ENCODE results near the gene RAPGEF1. TPM values are rescaled to one million over a fixed set of nuclear protein-coding genes. Genes with fewer than 3 reads are reported as not detected.

Gene RAPGEF1
- total and polyA plus RNA-seq, 12 donors = 39.6 to 135 (median 111) TPM

DNA sequence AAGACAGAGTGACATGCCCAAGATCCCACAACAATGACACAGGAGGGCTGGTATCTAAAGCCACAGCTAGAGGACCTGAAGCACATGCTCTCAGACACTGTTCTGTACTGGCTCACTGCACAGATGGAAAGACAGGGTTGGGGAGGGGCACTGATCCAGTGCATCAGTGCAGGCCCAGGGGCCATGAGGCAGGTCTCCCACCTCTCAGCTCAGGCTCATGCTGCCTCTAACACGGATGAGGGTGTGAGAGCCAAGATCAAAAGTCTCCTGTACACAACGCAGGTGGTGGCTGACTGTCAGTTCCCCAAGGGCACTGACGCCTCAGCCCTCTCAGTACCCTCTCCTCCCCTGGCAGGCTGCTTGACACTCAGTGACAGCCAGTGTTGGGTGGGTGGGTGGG is 10.9 kb downstream of the RAPGEF1 start:
- peak overlapping the region in 8 of 10 donors; percentile 8 to 95 (median 22) for H3K27ac ChIP-seq
- H3K4me1 ChIP-seq = peaks cover 15 to 98% (median 90%) of the 10 kb centered on the region in 9 donors

GRCh38 chr9:131728546-131728910 is 11.3 kb downstream of the RAPGEF1 start:
- Histone ChIP-seq H3K4me1 (peaks cover 15 to 98% (median 90%) of the 10 kb centered on the region in 9 donors), H3K9me3 (no peaks in the 10 kb centered on the region), H3K27ac (peak overlapping the region in 6 of 10 donors; percentile 12 to 95 (median 38)), H3K4me3 (no peak overlapping the region), H3K36me3 (peaks cover 0 to 6% (median 0%) of the 10 kb centered on the region in 9 donors), H3K27me3 (no peaks in the 10 kb centered on the region)
- intact Hi-C loops (cut with DNase I) = no loop called here
- DNase-seq (no peak), ATAC-seq (no peak)
- WGBS, 2 donors = 67 to 70% methylated on average over 4 of the region's 4 CpGs
- TF ChIP-seq, protein P1, sequence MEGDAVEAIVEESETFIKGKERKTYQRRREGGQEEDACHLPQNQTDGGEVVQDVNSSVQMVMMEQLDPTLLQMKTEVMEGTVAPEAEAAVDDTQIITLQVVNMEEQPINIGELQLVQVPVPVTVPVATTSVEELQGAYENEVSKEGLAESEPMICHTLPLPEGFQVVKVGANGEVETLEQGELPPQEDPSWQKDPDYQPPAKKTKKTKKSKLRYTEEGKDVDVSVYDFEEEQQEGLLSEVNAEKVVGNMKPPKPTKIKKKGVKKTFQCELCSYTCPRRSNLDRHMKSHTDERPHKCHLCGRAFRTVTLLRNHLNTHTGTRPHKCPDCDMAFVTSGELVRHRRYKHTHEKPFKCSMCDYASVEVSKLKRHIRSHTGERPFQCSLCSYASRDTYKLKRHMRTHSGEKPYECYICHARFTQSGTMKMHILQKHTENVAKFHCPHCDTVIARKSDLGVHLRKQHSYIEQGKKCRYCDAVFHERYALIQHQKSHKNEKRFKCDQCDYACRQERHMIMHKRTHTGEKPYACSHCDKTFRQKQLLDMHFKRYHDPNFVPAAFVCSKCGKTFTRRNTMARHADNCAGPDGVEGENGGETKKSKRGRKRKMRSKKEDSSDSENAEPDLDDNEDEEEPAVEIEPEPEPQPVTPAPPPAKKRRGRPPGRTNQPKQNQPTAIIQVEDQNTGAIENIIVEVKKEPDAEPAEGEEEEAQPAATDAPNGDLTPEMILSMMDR (IDR thresholded peaks at IDR 0.05) = no peak

More for the DNA sequence above, 10.9 kb downstream of the RAPGEF1 start:
- no peak for DNase-seq
- Histone ChIP-seq H3K27me3 (no peaks in the 10 kb centered on the region), H3K4me3 (peak overlapping the region in 1 of 10 donors; percentile 0), H3K36me3 (peaks cover 0 to 2% (median 0%) of the 10 kb centered on the region in 9 donors), H3K9me3 (no peaks in the 10 kb centered on the region)
- intact Hi-C loops (cut with DNase I) = no loop called here
- TF ChIP-seq, protein P1 (IDR thresholded peaks at IDR 0.05) = no peak
- peak in 6 of 8 donors; percentile 10 to 31 (median 24) for ATAC-seq
- 29 to 46% methylated on average over 3 of the region's 3 CpGs for WGBS, 2 donors

- Histone ChIP-seq H3K27ac (peak overlapping the region in 5 of 10 donors; percentile 12 to 95 (median 50)), H3K36me3 (peaks cover 0 to 8% (median 0%) of the 10 kb centered on the region in 9 donors), H3K9me3 (no peaks in the 10 kb centered on the region), H3K27me3 (no peaks in the 10 kb centered on the region), H3K4me3 (no peak overlapping the region), H3K4me1 (peaks cover 18 to 98% (median 89%) of the 10 kb centered on the region in 9 donors)
- 56 to 63% methylated on average over 5 of the region's 5 CpGs for WGBS, 2 donors
- TF ChIP-seq, protein P1 (IDR thresholded peaks at IDR 0.05) = no peak
- intact Hi-C loops (cut with DNase I) = no loop called here
- ATAC-seq (no peak), DNase-seq (no peak)
Measured at GRCh38 chr9:131727795-131728545, 11.9 kb downstream of the RAPGEF1 start.

DNA sequence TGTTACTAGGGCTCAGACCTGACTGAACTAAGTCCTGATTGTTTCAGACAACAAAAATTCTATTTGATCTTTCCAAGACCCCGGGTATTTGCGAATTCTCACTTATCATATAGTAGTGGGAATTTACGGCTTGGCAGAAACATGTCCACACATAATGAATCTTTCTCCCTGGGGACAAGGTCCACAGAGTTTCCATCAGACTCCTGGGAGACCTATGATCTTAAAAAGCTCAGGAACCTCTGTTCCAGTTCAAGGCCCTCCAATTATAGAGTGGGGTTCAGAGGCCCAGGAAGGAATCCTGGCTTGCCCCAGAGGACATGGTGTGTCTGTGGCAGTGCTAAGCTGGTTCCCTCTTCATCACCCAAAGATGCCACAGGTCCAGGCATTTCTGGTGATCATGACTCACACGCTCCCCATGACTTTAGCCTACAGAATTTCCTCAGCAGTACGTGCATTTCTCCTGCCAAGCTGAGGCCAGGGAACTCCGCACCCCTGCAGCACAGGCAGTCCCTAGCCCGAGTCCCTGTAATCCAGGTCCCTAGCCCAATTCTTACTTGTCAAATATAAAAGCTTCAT is 12.6 kb downstream of the RAPGEF1 start:
- peak in 3 of 8 donors; percentile 14 to 62 (median 22) for ATAC-seq
- peak overlapping the region in 1 of 10 donors; percentile 95 for H3K27ac ChIP-seq
- intact Hi-C loops (cut with DNase I) = no loop called here
- no peaks in the 10 kb centered on the region for H3K9me3 ChIP-seq
- peaks cover 0 to 9% (median 0%) of the 10 kb centered on the region in 9 donors for H3K36me3 ChIP-seq
- TF ChIP-seq, protein P1 (IDR thresholded peaks at IDR 0.05) = no peak
- H3K4me1 ChIP-seq = peaks cover 18 to 94% (median 89%) of the 10 kb centered on the region in 9 donors
- 74% methylated on average over 7 of the region's 7 CpGs for WGBS, 2 donors
- H3K4me3 ChIP-seq = no peak overlapping the region
- DNase-seq = no peak
- no peaks in the 10 kb centered on the region for H3K27me3 ChIP-seq
